HPDE6-E6E7 (cell line): Measurements from ENCODE around the gene NOTO.
"Not testable (repeated sequence)": the region's sequence is repeated elsewhere in the genome, so short reads cannot be mapped to it uniquely, and the experiment has no call there.

Source experiments
- DNase-seq: peaks from one replicate; pipeline ENCODE4 v3.0.0; 2011; ENCODE audit warnings: missing footprints; ENCODE audit errors: extremely low spot score

Gene NOTO

GRCh38 chr2:73202156-73203054 is at the start of gene NOTO:
TSS of gene NOTO (plus strand) at chr2:73202574. CDS start at chr2:73202667, 93 bp downstream.
- DNase-seq: no peak

GRCh38 chr2:73156539-73157124 is 45.7 kb upstream of the NOTO start:
- DNase-seq: peak; percentile 59

- DNase-seq: no peak
These were observed 39.5 kb upstream of the NOTO start for GRCh38 chr2:73162856-73163391.

- peak; percentile 77 for DNase-seq
These were observed 38.6 kb upstream of the NOTO start for GRCh38 chr2:73163483-73164367.

GRCh38 chr2:73165978-73166377 is 36.4 kb upstream of the NOTO start:
- DNase-seq: not testable (repeated sequence)

GRCh38 chr2:73166813-73167212 is 35.6 kb upstream of the NOTO start:
- not testable (repeated sequence) for DNase-seq

GRCh38 chr2:73168348-73168747 is 34.0 kb upstream of the NOTO start:
- DNase-seq: not testable (repeated sequence)

GRCh38 chr2:73170341-73170740 is 32.0 kb upstream of the NOTO start:
- DNase-seq: not testable (repeated sequence)

- no peak for DNase-seq
These were observed 29.4 kb upstream of the NOTO start for GRCh38 chr2:73172963-73173362.

GRCh38 chr2:73173781-73174180 is 28.6 kb upstream of the NOTO start:
- no peak for DNase-seq

GRCh38 chr2:73174244-73174643 is 28.1 kb upstream of the NOTO start:
- DNase-seq: no peak

GRCh38 chr2:73174941-73175662 is 27.3 kb upstream of the NOTO start:
- DNase-seq: no peak

- DNase-seq: no peak
These were observed 26.6 kb upstream of the NOTO start for GRCh38 chr2:73175663-73176204.

GRCh38 chr2:73176205-73176880 is 26.0 kb upstream of the NOTO start:
- no peak for DNase-seq

GRCh38 chr2:73176881-73177644 is 25.3 kb upstream of the NOTO start:
- DNase-seq: peak; percentile 87

GRCh38 chr2:73177645-73178255 is 24.6 kb upstream of the NOTO start:
- no peak for DNase-seq

GRCh38 chr2:73185965-73186364 is 16.4 kb upstream of the NOTO start:
- no peak for DNase-seq

- no peak for DNase-seq
These were observed 14.8 kb upstream of the NOTO start for GRCh38 chr2:73187549-73187948.

GRCh38 chr2:73197579-73197978 is 4.8 kb upstream of the NOTO start:
- DNase-seq: no peak
